MG63 (cell line): ENCODE data around the gene ACADVL. TPM values are rescaled to one million over a fixed set of nuclear protein-coding genes. Genes with fewer than 3 reads are reported as not detected.

Source experiments
- DNase-seq: peaks from one replicate; pipeline ENCODE4 v3.0.0-alpha.2; 2020
- H3K27me3 ChIP-seq: fragments of 250-450 bp; sonication (Bioruptor Pico); 2 replicates; pipeline ENCODE4 v1.5.1; 2020; ENCODE audit warnings: mild to moderate bottlenecking, moderate library complexity
- H3K36me3 ChIP-seq: fragments of 250-450 bp; sonication (Bioruptor Pico); 2 replicates; pipeline ENCODE4 v1.5.1; 2020; ENCODE audit warnings: mild to moderate bottlenecking, moderate library complexity
- H3K4me3 ChIP-seq: fragments of 250-450 bp; sonication (Bioruptor Pico); 2 replicates; pipeline ENCODE4 v1.5.1; 2020; ENCODE audit warnings: mild to moderate bottlenecking, moderate library complexity
- H3K9me3 ChIP-seq: fragments of 250-450 bp; sonication (Bioruptor Pico); 2 replicates; pipeline ENCODE4 v1.5.1; 2020; ENCODE audit warnings: mild to moderate bottlenecking, moderate library complexity
- total RNA-seq: library from RNA; depleted of rRNA; stranded (reverse); fragments of >200 nt; shearing (Covaris generic); gene quantifications from 2 replicates; pipeline ENCODE4 v1.2.3, GENCODE V29; 2014; ENCODE audit warnings: low replicate concordance

ACADVL gene
- total RNA-seq, 1 experiment from 2014 or later, result 427 TPM

- Histone ChIP-seq H3K4me3 (no peak overlapping the region), H3K9me3 (no peaks in the 10 kb centered on the region), H3K36me3 (peaks cover 48% of the 10 kb centered on the region), H3K27me3 (no peaks in the 10 kb centered on the region)
- DNase-seq, result no peak
Measured at GRCh38 chr17:7222093-7222971, 2.6 kb downstream of the ACADVL start.

GRCh38 chr17:7222972-7223292, 3.2 kb downstream of the ACADVL start:
- no peak for DNase-seq
- Histone ChIP-seq H3K36me3 (peaks cover 48% of the 10 kb centered on the region), H3K4me3 (no peak overlapping the region), H3K27me3 (no peaks in the 10 kb centered on the region), H3K9me3 (no peaks in the 10 kb centered on the region)

GRCh38 chr17:7223375-7223774, 3.6 kb downstream of the ACADVL start:
- Histone ChIP-seq H3K27me3 (no peaks in the 10 kb centered on the region), H3K36me3 (peaks cover 48% of the 10 kb centered on the region), H3K9me3 (no peaks in the 10 kb centered on the region), H3K4me3 (no peak overlapping the region)
- no peak for DNase-seq

- no peak for DNase-seq
- no peaks in the 10 kb centered on the region for H3K27me3 ChIP-seq
- H3K4me3 ChIP-seq, result no peak overlapping the region
- peaks cover 48% of the 10 kb centered on the region for H3K36me3 ChIP-seq
- H3K9me3 ChIP-seq, result no peaks in the 10 kb centered on the region
Measured at GRCh38 chr17:7224110-7224509, 4.4 kb downstream of the ACADVL start.

GRCh38 chr17:7224661-7225111, 4.9 kb downstream of the ACADVL start:
- Histone ChIP-seq H3K36me3 (peaks cover 48% of the 10 kb centered on the region), H3K9me3 (no peaks in the 10 kb centered on the region), H3K4me3 (no peak overlapping the region), H3K27me3 (no peaks in the 10 kb centered on the region)
- DNase-seq, result peak; percentile 29

- Histone ChIP-seq H3K4me3 (no peak overlapping the region), H3K27me3 (no peaks in the 10 kb centered on the region), H3K9me3 (no peaks in the 10 kb centered on the region), H3K36me3 (peaks cover 41% of the 10 kb centered on the region)
- no peak for DNase-seq
Measured at GRCh38 chr17:7225711-7226331, 6.1 kb downstream of the ACADVL start.

GRCh38 chr17:7226721-7227710, 7.3 kb downstream of the ACADVL start:
- Histone ChIP-seq H3K9me3 (no peaks in the 10 kb centered on the region), H3K27me3 (no peaks in the 10 kb centered on the region), H3K36me3 (peaks cover 29% of the 10 kb centered on the region), H3K4me3 (no peak overlapping the region)
- DNase-seq, result no peak

GRCh38 chr17:7228920-7229319, 9.2 kb downstream of the ACADVL start:
- Histone ChIP-seq H3K9me3 (no peaks in the 10 kb centered on the region), H3K36me3 (peaks cover 13% of the 10 kb centered on the region), H3K27me3 (no peaks in the 10 kb centered on the region), H3K4me3 (no peak overlapping the region)
- no peak for DNase-seq

GRCh38 chr17:7229504-7229903, 9.8 kb downstream of the ACADVL start:
- Histone ChIP-seq H3K4me3 (no peak overlapping the region), H3K27me3 (no peaks in the 10 kb centered on the region), H3K9me3 (no peaks in the 10 kb centered on the region), H3K36me3 (peaks cover 10% of the 10 kb centered on the region)
- no peak for DNase-seq

- no peaks in the 10 kb centered on the region for H3K27me3 ChIP-seq
- no peak overlapping the region for H3K4me3 ChIP-seq
- H3K9me3 ChIP-seq, result no peaks in the 10 kb centered on the region
- H3K36me3 ChIP-seq, result peaks cover 21% of the 10 kb centered on the region
- no peak for DNase-seq
Measured at GRCh38 chr17:7232114-7232513, 12.4 kb downstream of the ACADVL start.

- Histone ChIP-seq H3K27me3 (no peaks in the 10 kb centered on the region), H3K4me3 (peak overlapping the region; percentile 76), H3K36me3 (peaks cover 26% of the 10 kb centered on the region), H3K9me3 (no peaks in the 10 kb centered on the region)
- DNase-seq, result no peak
Measured at GRCh38 chr17:7233701-7234082, 14.0 kb downstream of the ACADVL start.

- peaks cover 26% of the 10 kb centered on the region for H3K36me3 ChIP-seq
Measured at GRCh38 chr17:7234083-7234951, 14.6 kb downstream of the ACADVL start, which contains the start of gene DVL2. TSS of gene DVL2 (minus strand) at chr17:7234517. CDS start at chr17:7234262, 255 bp downstream.

GRCh38 chr17:7235693-7236665, 16.2 kb downstream of the ACADVL start:
- no peaks in the 10 kb centered on the region for H3K27me3 ChIP-seq
- peaks cover 38% of the 10 kb centered on the region for H3K36me3 ChIP-seq
- no peak for DNase-seq
- H3K4me3 ChIP-seq, result no peak overlapping the region
- no peaks in the 10 kb centered on the region for H3K9me3 ChIP-seq

More at GRCh38 chr17:7234083-7234951, 14.6 kb downstream of the ACADVL start, which contains the start of gene DVL2:
- no peaks in the 10 kb centered on the region for H3K27me3 ChIP-seq
- no peaks in the 10 kb centered on the region for H3K9me3 ChIP-seq
- peak within 1 kb of the TSS; percentile 76 for H3K4me3 ChIP-seq
- peak; percentile 88 for DNase-seq

- no peaks in the 10 kb centered on the region for H3K9me3 ChIP-seq
- H3K36me3 ChIP-seq, result peaks cover 41% of the 10 kb centered on the region
- H3K27me3 ChIP-seq, result no peaks in the 10 kb centered on the region
- no peak overlapping the region for H3K4me3 ChIP-seq
- DNase-seq, result no peak
Measured at GRCh38 chr17:7236808-7237207, 17.1 kb downstream of the ACADVL start.

- Histone ChIP-seq H3K4me3 (peak overlapping the region; percentile 79), H3K27me3 (no peaks in the 10 kb centered on the region), H3K9me3 (no peaks in the 10 kb centered on the region), H3K36me3 (peaks cover 41% of the 10 kb centered on the region)
- DNase-seq, result no peak
Measured at GRCh38 chr17:7237266-7237760, 17.6 kb downstream of the ACADVL start.
